Activated CD4-positive, alpha-beta T cell treated with anti-CD3 and anti-CD28 coated beads, Interleukin-10, Interleukin-2, amounts not matched to agents 100 ng/mL and 50 ng/mL, durations not matched to agents 16 hours and 8 hours (primary cell): ENCODE data around the gene WIZ.
"Not testable (repeated sequence)": the region's sequence is repeated elsewhere in the genome, so short reads cannot be mapped to it uniquely, and the experiment has no call there.

Experiments used
- DNase-seq: peaks from one replicate; pipeline ENCODE4 v3.0.0-alpha.2; 2020

Gene WIZ

DNA sequence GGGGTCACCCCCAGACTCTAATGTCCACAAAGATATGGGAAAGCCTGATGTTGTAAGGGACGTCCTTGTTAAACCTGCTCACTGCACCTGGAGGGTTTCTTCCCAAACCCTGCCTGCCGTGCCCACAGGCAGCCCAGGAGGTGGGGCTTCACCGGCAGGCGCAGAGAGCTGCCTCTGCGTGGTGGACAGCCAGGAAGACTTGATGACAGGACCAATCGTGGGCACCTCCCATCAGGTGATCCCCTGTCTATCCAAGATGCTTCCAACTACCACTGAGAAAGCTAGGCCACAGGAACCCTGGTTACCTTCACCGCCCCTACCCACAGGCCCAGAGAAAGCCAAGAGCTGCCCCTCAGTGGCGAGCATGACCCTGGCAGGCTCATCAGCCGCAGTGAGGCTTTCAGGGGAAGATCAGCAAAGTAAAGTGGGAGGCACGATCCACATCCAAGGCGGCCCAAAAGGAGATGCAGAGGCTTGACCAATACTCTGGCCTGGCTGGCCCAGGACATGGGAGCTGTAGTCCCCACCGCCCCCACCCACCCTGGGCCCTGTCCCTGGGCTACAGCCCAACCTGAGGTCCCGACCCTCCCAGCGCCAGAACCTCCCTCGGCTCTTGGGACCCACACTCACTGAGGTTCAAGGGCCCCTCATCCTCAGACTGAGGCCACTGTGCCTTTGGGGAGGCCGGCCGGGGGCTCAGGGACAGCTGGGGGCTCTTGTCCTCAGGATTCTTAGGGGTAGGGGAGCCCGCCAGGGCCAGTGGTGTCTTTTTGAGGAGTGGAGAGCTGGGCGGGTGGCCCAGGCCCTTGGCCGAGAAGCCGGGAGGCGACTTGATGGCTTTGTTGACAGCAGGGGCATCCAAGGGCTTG, 20.6 kb downstream of the WIZ start:
- no peak for DNase-seq

DNA sequence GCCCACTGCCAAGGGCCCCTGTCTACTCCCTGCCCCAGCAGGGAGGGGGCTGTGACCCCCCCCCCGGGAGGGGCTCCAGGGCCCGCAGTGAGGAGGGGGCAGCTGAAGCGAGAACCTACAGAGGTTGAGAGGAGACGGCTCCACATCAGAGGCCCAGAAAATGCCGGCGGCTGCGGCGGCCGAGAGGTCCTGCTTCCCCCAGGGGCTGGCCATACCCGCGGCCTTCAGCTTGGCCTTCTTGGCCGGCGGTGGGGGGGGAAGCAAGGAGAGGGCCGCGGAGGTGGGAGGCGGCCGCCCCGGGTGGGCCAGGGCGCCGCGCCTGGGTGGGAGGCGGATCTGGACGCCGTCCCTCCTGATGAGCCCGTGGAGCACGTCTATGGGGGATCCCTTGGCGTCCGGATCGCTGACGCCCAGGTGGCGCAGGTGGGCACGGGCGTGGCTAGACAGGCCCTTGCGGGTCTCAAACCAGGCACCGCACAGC, 21.7 kb downstream of the WIZ start:
- no peak for DNase-seq

DNA sequence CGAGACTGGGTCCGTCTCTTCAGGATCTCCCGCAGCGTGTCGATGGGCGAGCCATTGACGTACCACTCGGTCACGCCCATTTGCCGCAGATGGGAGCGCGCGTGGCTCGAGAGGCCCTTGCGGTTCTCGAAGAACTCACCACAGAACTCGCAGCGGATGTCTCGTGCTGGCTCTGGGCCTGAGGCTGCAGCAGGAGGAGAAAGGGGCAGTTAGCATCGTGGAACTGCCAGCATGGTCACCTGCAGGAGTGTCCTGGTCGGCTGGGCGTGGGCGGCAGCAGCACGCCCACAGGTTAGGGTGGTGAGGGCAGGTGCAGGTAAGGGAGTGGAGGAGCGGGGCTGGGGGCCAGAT, 22.4 kb downstream of the WIZ start:
- no peak for DNase-seq

DNA sequence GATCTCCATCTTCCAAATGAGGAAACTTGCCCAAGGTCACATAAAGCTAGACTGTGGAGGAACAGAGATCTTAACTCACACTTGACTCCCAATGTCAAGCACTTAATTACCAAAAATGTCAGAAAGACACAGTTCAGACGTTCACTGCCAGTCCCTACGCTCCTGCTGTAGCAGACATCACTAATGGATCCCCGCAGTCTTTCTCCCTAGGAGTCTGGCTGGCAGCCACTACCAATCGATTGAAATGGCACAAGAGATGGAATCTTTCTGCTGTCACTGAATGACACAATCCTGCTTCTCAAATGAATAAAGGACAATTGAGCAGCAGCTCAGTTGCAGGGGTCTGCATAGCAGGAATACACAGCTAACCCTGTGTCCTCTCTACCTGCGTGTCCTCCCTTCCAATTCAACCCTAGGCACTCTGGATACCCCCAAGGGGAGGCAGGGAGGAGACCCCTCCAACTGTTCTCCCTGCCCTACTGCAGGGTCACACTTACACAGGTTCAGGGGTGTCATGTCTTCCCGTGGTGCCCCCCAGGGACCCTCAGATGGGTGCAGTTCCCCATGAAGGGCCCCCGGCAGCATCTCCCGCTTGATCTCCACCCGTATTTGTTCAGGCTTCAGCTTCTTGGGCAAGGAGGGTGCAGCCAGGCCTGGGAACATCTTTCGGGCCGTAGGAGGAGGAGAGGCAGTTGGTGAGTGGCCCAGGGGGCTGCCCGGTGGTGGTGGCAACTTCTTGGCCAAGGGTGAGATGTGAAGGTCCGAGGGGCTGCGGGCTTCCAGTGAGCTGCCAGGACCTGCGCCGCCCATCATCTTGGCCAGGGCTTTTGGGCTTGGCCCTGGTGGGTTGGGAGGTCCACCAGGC, 23.0 kb downstream of the WIZ start:
- DNase-seq: no peak

DNA sequence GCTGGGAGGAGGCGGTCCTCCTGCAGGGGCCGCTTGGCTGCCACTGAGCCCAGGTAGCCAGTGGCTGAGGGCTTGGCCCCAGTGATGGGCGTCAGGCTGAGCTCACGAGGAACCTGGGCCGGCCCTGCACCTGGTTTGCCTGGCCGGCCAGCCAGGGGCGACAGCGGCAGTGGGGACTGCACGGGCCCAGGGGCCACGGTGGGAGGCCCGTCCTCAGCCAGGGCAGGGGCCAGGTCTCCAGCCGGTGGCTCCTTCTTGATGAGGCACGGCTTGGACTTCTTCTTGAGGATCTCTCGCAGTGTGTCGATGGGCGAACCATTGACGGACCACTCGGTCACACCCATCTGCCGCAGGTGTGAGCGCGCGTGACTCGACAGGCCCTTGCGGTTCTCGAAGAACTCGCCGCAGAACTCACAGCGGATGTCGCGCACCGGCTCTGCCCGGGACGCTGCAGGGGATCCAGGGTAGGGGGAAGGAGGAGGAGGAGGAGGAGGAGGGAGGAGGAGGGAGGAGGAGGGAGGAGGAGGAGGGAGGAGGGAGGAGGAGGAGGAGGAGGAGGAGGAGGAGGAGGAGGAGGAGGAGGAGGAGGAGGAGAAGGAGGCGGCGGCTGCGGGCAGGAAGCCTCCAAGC, 24.3 kb downstream of the WIZ start:
- no peak for DNase-seq

DNA sequence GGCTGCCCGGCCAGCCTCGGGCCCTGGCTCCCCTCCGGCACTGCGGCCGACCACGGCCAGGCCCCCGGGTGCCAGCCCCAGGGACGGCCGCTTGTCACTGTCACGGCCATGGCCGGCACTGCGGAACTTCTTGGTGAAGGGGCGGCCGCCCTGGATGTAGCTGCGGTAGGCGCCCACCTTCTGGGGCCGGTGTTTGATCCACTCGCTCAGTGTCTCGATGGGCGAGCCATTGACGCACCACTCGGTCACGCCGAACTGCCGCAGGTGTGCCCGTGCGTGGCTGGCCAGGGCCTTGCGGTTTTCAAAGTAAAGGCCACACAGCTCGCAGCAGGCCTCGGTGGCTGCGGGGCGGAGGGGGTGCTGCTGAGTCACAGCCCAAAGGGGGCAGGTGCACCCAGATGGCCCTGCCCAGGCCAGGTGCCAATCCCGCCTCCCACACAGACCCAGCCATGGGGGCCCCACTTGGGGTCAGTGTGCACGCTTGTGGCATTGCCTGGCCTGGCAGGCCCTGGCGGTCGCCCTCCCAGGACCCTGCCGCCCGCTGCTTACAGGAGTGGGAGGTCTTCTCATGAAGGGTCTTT, 25.0 kb downstream of the WIZ start:
- DNase-seq: no peak

DNA sequence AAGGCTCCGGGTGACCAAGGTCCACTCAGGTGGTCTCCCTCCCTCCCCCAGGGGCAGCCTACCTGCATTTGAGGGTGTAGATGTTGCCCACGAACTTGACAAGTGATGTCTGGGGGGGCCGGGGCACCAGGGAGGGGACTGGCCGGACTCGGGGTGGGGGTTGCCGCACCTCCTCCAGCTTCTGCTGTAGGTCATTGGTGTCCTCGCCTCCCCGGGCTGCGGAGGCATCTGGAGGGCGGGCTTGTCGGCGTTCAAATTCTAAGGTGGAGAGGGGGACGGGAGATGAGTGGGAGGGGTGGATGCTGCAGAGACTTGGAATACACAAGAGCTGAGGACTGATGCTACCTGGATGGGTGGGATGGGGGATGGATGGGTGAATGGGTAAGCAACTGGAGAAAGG, 25.6 kb downstream of the WIZ start:
- no peak for DNase-seq

DNA sequence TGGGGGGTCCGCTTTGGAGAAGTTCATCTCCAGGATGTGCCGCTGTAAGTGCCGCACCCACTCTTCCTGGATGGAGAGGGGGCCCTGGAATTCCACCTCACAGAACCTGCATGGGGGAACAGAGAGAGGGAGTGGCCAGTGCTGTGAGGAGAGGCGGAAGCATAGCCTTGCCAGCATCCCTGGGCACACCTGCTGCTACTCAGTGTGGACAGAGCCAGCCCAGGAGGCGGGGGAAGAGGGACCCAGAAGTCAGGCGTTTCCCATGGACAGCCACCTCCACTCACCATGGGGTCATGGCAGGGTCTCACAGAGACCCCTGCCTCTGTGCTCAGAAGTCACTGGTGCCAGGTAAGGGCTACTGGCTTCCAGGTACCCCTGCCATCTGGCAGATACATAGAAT, 26.6 kb downstream of the WIZ start:
- DNase-seq: no peak

DNA sequence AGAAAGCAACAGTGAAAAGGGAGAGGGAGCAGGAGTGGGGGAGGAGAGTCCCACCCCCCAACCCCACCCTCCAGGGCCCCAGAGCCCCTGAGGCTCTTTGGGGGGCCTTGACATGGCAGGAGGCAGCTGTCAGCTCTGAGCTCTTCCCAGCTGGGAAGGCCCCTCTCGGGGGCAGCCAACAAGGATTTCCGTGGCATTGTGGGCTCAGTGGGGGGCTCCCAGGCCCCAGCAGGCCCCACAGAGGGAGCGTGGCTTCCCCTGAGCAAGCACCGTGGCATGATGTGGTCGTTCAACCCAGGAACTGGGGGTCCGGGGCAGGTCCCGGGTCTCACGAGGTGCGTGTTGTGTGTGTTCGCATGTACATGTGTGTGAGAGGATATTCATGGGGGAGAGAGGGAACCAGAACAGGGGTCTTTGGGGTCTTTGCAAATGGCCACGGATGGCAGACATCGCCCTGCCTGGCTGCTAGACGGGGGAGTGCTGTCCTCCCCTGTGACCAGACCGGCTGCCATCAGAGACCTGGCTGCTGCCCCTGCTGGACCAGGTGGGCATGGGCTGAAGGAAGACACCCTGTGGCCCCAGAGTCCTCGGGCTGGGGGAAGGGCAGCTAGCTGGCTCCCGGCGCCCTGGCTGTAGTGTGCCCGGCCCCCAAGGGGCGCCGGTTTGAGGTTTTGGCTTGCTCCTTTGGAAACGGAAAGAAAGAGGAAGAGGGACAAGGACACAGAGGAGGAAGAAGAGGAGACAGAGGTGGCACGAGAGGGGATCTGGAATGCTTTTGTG, 27.3 kb downstream of the WIZ start:
- no peak for DNase-seq

DNA sequence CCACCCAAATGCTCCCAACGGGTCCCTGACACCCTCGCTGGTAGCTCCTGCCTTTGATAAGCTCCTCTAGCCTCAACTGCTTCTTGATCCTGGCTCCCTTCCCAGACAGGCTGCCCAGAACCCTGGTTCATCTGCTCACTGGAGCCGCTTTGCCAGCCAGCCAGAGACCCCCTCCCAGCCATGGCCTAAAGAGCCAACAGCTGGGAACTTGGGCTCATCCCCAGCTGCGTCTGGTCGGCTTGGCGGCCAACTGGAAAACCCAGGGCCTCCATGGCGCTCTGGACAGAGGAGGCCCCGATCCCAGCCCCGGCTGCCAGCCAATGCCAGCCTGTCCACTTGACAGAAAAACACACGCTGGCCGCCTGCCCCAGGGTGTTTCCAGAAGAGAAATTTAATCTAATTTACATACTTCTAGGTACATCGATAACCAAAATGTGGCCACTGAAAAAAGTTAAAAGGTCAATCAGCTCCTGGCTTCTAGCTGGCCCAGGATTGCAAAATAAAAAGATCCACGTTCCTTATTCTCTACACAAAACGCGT, 28.0 kb downstream of the WIZ start:
- no peak for DNase-seq

DNA sequence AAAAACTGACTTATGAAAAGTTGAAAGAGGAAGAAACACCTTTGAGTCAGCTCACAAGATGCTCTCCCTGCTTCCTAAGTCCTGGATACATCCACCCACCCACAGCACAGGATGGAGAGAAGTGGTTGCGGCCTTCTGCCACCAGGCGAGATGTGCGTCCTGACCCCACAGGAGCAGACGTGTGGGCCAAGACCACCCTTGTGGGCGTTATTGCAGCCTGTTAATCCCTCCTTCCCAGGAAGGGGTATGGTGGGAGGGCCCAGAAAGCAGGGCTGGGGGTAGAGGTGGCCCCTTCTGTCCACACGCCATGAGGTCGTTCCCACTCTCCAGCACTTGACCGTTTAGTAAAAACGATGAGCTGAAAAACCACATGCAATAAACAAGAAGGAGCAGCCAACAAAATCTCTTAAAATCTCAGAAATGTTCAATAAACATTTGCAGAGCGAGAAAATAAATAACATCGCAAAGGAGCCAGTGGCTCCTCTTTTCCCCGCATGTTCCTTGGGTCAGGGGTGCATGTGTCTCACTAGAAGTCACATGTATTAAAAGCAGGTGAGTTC, 28.5 kb downstream of the WIZ start:
- no peak for DNase-seq

DNA sequence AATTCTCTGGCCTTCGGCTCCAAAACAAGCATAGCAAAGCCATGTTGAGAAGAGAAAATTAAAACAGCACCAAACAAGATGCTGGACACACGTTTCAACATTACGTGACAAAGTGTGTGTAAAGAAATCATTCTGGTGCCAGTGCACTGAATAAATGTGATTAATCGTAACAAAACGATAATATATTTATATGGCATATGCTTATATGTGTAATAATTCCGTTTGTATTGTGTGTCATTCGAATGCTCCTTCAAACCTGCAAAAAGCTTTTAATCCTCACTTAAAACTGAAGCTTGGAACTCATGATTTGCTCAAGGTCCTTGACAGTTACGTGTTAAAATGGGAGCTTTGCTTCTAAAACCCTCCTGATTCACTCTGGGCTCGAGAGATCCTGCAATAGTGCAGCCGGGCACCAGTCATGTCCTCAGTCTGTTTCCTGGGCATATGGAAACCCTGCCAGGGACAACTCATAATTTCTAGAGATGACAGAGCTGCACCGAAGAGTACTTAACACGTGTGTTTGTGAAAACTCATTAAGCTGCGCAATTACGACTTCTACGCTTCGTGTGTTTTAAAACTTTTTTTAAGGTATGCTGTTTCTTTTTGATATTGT, 30.2 kb downstream of the WIZ start:
- peak; percentile 45 for DNase-seq

DNA sequence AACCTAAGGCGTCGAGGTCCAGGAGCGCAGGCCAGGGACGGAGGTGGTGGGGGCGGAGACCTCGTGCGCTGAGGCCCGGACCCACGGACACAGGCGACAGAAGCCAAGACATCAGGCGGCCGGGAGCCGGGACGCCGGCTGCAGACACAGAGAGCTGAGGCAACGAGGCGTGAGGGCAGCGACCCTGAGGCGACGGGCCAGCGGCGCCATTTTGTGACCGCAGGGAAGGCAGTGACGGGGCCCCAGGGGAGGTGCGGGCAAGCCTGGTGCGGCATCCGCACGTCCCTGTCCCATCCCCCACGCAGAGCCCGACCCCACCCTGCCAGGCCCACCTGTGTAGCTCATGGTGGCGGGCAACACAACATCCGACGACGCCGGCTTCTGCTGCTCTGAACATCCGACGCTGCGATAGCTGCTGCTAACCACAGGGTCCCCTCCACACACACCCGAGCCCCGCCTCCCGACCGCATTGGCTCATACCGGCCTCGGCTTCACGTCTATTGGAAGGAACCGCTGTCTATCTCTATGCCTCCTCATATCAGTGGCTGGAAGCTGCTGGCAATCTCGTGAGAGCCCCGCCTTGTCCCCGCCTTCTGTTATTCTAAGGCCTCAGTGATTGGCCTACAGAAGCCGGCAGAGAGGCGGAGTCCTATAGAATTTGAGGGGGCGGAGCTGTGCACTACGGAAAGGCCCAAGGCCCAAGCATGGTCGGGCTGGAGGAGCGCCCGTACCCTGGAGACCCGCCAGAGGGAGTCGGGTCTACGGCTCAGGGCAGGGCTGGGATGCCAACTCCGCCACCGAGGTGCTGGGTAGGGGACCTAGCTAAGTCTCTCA, 31.0 kb downstream of the WIZ start, which contains the start of gene AKAP8L:
TSS of gene AKAP8L (minus strand) at position 410 of the 834 bp plus-strand sequence. CDS start at position 345, 65 bp downstream.
- DNase-seq: peak; percentile 100

DNA sequence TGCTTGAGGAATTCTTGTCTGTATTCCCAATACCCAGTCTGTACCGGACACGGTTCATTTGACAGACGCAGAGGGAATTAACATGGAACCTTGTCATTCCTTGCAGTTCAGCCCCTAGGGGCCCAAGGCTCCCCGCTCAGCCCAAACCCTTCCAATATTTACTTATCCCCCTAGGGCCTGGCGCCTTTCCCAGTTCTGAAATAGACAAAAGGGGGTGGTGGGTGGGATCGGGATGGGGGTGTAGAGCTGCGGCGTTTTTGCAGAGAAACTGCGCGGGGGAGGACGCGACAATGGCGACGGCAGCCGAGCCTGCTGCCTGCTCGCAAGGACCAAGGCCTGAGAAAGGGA, 31.6 kb downstream of the WIZ start:
- DNase-seq: no peak

DNA sequence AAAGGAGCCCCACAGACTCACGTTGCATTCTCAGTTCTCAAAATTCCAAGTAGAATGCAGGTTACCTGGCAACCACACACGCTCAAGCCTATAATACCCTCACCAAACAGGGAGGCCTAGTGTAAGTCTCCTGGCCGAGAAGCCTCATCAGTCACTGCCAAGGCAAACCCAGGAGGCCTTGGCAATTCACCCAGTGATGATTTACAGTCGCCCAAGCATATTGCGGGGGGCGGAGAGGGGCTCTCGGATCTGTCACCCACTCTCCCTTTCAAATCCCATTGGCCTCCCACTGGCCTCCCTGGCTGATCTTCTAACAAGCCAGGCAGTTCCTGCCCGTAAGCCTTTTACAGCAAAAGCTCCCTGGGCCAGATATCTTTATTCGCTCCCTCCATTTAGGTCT, 32.1 kb downstream of the WIZ start:
- no peak for DNase-seq

DNA sequence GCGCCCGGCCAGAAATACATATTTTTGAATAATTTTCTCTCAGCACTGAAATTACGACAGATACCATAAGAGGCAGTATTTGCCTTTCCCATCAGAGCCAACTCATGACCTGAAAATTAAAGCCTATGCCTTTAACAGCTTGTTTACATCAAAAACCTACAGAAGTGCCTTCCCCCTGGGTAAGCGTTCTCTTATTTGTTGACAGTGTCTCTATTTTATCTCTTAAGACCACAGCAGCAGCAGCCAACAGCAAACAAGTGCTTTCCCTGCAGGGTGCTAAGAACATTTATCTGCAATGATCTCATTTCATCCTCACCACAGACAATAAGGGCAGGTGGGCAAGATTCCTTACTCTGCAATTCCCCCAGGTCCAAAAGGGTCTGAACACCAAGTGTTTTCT, 36.9 kb downstream of the WIZ start:
- no peak for DNase-seq

DNA sequence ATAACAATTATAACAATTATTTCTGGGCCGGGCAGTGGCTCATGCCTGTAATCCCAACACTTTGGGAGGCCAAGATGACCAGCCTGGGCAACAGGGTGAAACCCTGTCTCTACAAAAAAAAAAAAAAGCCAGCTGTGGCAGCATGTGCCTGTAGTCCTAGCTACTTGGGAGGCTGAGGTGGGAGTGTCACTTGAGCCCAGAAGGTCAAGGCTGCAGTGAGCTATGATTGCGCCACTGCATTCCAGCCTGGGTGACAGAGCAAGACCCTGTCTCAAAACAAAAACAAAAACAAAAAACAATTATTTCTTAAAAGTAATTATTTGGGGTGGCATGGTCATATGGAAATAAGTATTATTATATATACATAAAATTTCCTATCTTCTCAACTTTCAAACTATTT, 38.4 kb downstream of the WIZ start:
- DNase-seq: not testable (repeated sequence)

DNA sequence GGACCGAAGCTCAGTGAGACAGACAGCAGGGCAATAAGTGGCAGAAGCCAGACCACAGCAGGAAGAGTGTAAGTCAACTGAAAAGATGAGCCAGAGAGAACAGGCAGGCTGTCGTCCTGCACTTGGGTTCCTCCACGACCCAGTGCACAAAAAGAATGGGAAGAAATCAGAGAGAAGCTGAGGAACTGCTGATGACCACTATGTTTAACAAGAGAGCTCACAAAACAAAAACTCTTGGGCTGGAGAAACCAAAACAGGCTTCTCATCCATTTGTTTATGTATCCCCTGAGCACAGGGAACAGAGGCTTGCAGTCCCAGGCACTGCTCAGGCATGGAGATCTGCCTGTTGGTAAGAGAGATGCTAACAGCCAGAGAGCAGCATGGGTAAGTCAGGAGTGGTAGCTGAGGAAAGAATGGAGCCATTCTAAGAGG, 45.0 kb downstream of the WIZ start:
- no peak for DNase-seq

DNA sequence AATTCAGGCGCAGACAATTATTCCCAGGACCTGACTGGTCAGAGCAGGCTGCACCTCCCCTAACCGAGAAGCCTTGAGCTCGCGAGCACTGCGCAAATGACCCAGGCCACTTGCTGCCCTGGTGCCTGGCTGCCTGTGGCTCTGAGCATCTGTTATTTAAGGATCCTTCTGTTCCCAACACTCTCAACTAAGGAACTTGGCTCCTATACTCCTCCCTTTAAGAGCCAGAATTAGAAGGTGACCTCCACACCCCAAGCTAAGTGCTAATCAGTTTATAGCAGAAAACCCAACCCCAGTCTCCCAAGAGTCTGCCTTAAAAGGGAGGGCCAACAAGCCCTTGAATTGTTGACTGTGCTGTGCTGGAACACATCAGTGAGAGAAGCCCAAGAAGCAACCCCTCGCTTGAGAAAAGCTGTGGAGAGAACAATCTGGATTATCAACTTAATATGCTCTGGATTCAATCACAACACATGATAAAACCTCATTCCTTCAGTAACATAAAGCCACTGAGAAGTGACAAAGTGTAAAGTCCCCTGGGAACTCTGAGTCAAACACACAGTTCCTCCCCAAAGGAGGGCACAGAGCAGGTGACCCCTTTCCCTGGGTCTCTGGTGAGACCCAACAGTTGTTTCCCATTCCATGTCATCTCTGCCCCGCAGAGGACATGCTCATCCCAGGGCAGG, 45.5 kb downstream of the WIZ start:
- no peak for DNase-seq

DNA sequence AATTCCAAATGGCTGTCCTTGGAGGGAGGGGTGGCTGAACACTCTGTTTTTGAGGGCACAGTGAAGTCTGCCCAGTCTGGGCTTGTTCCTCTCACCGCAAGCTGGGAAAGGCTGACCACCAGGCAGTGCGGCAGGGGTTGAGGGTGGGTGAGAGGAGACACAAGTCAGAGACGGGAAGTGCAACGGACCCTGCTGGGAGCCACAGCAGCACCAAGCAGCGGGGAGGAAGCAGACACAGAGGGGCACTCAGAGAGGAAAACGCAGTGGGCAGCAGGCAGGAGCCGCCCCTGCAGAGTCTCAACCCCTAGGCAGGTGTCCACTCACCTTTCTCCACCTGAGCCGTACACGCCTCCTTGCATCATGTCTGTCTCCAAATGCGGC, 46.6 kb downstream of the WIZ start:
- no peak for DNase-seq
